ES-I3 (cell line): Measurements from ENCODE around the gene ISCU.
"Not testable (repeated sequence)": the region's sequence is repeated elsewhere in the genome, so short reads cannot be mapped to it uniquely, and the experiment has no call there.

Experiments
- H3K36me3 ChIP-seq: 2 replicates; pipeline ENCODE4 v1.6.1; 2013; ENCODE audit warnings: mild to moderate bottlenecking, low read length, control low read depth, moderate library complexity; ENCODE audit not compliant: insufficient read depth
- H3K4me1 ChIP-seq: 2 replicates; pipeline ENCODE4 v1.6.1; 2013; ENCODE audit warnings: mild to moderate bottlenecking, control low read depth, low read length; ENCODE audit not compliant: insufficient read depth
- H3K9ac ChIP-seq: 2 replicates; pipeline ENCODE4 v1.6.1; 2013; ENCODE audit warnings: low read depth, mild to moderate bottlenecking, low read length, moderate library complexity
- H3K9me3 ChIP-seq: 2 replicates; pipeline ENCODE4 v1.6.1; 2013; ENCODE audit warnings: mild to moderate bottlenecking, low read length, moderate library complexity; ENCODE audit not compliant: control insufficient read depth, insufficient read depth

ISCU gene

GRCh38 chr12:108583991-108584390 is 21.6 kb downstream of the ISCU start:
- Histone ChIP-seq H3K4me1 (peaks cover 3% of the 10 kb centered on the region; the same call in 1 of the 2 replicates), H3K9me3 (no peaks in the 10 kb centered on the region), H3K36me3 (no peaks in the 10 kb centered on the region), H3K9ac (no peak overlapping the region)

GRCh38 chr12:108584456-108585065 is 22.2 kb downstream of the ISCU start:
- Histone ChIP-seq H3K36me3 (no peaks in the 10 kb centered on the region), H3K4me1 (peaks cover 8% of the 10 kb centered on the region; the same call in 1 of the 2 replicates), H3K9me3 (no peaks in the 10 kb centered on the region), H3K9ac (no peak overlapping the region)

- H3K9me3 ChIP-seq, result no peaks in the 10 kb centered on the region
- H3K36me3 ChIP-seq, result no peaks in the 10 kb centered on the region
- H3K4me1 ChIP-seq, result peaks cover 11% of the 10 kb centered on the region; the same call in 1 of the 2 replicates
- no peak overlapping the region for H3K9ac ChIP-seq
These were observed 23.5 kb downstream of the ISCU start for GRCh38 chr12:108585864-108586263.

GRCh38 chr12:108586306-108586705 is 23.9 kb downstream of the ISCU start:
- peaks cover 11% of the 10 kb centered on the region; the same call in 1 of the 2 replicates for H3K4me1 ChIP-seq
- H3K36me3 ChIP-seq, result no peaks in the 10 kb centered on the region
- no peak overlapping the region for H3K9ac ChIP-seq
- no peaks in the 10 kb centered on the region for H3K9me3 ChIP-seq

GRCh38 chr12:108587826-108588225 is 25.4 kb downstream of the ISCU start:
- H3K9ac ChIP-seq, result no peak overlapping the region
- no peaks in the 10 kb centered on the region for H3K36me3 ChIP-seq
- no peaks in the 10 kb centered on the region for H3K9me3 ChIP-seq
- peaks cover 11% of the 10 kb centered on the region; the same call in 1 of the 2 replicates for H3K4me1 ChIP-seq

GRCh38 chr12:108589028-108589839 is 26.8 kb downstream of the ISCU start:
- H3K4me1 ChIP-seq, result peaks cover 14% of the 10 kb centered on the region; the same call in 1 of the 2 replicates
- no peak overlapping the region for H3K9ac ChIP-seq
- no peaks in the 10 kb centered on the region for H3K9me3 ChIP-seq
- H3K36me3 ChIP-seq, result no peaks in the 10 kb centered on the region

- H3K9me3 ChIP-seq, result no peaks in the 10 kb centered on the region
- H3K36me3 ChIP-seq, result no peaks in the 10 kb centered on the region
- peaks cover 14% of the 10 kb centered on the region; the same call in 1 of the 2 replicates for H3K4me1 ChIP-seq
- no peak overlapping the region for H3K9ac ChIP-seq
These were observed 27.4 kb downstream of the ISCU start for GRCh38 chr12:108589840-108590229.

- H3K9ac ChIP-seq, H3K36me3 ChIP-seq, H3K9me3 ChIP-seq: not testable (repeated sequence)
- peaks cover 14% of the 10 kb centered on the region; the same call in 1 of the 2 replicates for H3K4me1 ChIP-seq
These were observed 28.1 kb downstream of the ISCU start for GRCh38 chr12:108590463-108590862.

- H3K36me3 ChIP-seq, result no peaks in the 10 kb centered on the region
- H3K9me3 ChIP-seq, result no peaks in the 10 kb centered on the region
- H3K4me1 ChIP-seq, result peaks cover 14% of the 10 kb centered on the region; the same call in 1 of the 2 replicates
- no peak overlapping the region for H3K9ac ChIP-seq
These were observed 29.0 kb downstream of the ISCU start for GRCh38 chr12:108591267-108591980.

GRCh38 chr12:108592033-108592909 is 29.9 kb downstream of the ISCU start:
- Histone ChIP-seq H3K36me3 (no peaks in the 10 kb centered on the region), H3K9me3 (no peaks in the 10 kb centered on the region), H3K9ac (no peak overlapping the region), H3K4me1 (peaks cover 15% of the 10 kb centered on the region; the same call in 1 of the 2 replicates)

- Histone ChIP-seq H3K9ac (no peak overlapping the region), H3K4me1 (peaks cover 14% of the 10 kb centered on the region; the same call in 1 of the 2 replicates), H3K36me3 (no peaks in the 10 kb centered on the region), H3K9me3 (no peaks in the 10 kb centered on the region)
These were observed 32.0 kb downstream of the ISCU start for GRCh38 chr12:108594323-108594903.

GRCh38 chr12:108594960-108595710 is 32.7 kb downstream of the ISCU start:
- H3K9me3 ChIP-seq, result no peaks in the 10 kb centered on the region
- H3K4me1 ChIP-seq, result peaks cover 11% of the 10 kb centered on the region; the same call in 1 of the 2 replicates
- H3K36me3 ChIP-seq, result no peaks in the 10 kb centered on the region

More at GRCh38 chr12:108594960-108595710, 32.7 kb downstream of the ISCU start:
- H3K9ac ChIP-seq, result no peak overlapping the region
